GM21390 (cell line): ENCODE results near the gene TIGAR.

Experiments
- ATAC-seq: cut with Tn5 transposase; IDR thresholded peaks from one replicate; pipeline ENCODE4 v1.9.1; 2021; ENCODE audit not compliant: unreplicated experiment

The TIGAR gene

DNA sequence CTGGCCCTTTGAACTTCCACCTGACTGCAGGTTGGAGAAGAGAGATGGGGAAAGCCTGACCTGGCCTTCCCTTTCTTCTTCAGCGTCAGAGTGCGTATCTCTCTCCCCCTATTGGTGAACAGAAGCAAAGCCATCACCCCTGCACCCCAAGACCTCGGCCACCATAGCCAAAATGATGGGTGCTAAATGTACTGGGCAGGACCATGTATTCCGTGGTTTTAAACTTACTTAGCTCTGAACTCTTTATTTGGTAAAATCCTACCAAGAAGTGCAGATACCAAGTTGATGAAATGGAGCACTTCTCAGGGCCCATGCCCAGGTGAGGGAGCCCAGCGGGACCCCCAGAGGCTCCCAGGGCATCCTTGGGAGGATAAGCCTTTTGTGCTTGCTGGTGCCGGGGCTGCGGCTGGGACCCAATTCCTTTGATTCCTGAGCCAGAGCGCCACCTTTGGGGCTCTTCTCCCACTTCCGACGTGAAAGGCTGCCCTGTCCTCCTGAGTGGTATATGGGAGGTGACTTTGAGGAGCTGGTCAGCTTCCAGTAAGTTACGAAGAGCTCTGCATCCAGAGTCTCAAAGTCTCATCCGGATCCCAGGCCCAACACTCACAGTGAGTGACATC, 38.0 kb upstream of the TIGAR start:
- no peak for ATAC-seq

GRCh38 chr12:4283512-4284255, 37.3 kb upstream of the TIGAR start:
- ATAC-seq: no peak

GRCh38 chr12:4284306-4284705, 36.7 kb upstream of the TIGAR start:
- ATAC-seq: no peak

DNA sequence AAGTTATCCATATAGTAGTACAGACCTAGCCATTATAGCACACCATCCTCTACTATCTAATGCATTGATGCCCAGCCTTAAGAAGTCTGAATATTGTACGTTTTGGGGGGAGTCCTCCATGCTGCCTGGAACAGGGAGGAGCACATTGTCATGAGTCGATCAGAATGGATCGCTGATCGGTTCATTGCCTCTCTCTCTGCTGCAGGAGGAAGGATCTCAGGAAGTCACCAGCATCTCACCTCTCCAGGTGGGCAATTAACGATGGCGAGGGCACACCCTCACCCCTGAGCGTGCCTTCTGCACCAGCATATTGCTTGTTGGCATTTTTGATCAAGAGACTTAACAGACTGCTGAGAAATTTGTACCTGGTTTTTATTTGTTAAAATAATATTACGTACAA, 35.9 kb upstream of the TIGAR start:
- ATAC-seq: no peak

GRCh38 chr12:4286228-4286627, 34.8 kb upstream of the TIGAR start:
- ATAC-seq: no peak

DNA sequence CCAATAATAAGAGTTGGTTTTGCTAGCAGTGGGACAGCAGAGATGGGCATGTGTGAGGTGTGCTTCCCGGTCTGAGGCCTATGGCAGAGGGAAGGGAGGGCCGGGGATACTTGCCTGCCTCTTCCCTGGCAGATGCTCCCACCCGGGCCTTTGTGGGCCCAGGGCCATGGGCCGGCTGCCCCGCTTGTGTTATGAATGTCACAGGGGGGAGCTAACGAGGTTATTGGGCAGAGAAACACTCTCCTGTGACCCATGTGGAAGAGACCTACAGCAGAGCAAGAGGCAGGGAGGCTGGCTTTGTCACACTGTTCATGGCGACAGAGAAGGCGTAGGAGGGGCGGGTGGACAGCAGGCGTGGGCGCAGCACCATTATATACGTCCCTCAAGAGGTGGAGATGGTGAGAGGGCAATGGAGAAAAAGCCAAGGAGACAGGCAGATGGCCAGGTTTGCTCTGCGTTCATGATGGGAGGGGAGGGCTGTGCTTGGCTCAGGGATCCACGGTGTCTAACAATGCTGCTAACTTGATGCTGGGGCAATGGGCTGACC, 34.2 kb upstream of the TIGAR start:
- no peak for ATAC-seq

DNA sequence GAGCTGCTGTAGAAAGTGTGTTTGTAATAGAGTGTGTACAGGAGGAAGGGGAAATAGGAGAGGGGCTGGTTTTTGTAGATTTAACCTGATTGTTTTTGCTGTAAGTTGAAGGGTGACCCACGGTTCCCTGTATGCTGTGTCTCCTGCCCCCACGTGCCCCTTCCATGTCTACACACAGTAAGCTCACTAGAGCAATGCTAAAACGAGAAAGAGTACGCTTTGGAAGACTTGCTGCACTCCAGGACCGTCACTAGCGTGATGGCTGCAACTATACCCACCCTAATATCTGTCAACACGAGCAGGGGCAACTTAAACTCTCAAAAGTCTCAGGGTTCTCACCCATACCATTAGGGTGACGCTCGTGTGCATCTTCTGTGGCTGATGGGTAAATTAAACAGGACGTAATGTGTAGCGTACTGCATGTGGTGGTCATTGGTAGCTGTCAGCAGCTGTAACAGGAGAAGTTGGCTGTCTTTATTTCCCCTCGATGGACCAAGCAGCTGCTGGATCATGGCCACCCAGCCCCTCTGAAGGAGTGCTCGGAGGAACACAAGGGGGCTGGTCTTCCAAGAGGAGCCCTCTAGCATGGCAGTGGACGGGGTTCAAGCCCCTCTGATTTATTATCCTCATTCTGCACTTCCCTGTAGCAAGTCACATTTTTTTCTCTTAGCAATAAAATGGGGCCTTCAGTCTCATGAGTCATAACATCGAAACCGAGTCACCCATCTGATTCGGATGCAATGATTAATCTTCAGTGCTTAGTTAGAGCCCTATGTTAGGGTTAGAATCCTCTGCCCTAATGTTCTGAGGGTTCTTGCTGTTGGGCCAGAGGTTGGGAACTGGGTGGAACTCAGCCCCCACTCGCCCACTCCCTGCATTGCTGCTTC, 33.4 kb upstream of the TIGAR start:
- no peak for ATAC-seq

- ATAC-seq: no peak
Measured at GRCh38 chr12:4288296-4289131, 32.5 kb upstream of the TIGAR start.

- no peak for ATAC-seq
Measured at GRCh38 chr12:4289231-4289878, 31.7 kb upstream of the TIGAR start.

GRCh38 chr12:4289998-4290790, 30.8 kb upstream of the TIGAR start:
- ATAC-seq: no peak

DNA sequence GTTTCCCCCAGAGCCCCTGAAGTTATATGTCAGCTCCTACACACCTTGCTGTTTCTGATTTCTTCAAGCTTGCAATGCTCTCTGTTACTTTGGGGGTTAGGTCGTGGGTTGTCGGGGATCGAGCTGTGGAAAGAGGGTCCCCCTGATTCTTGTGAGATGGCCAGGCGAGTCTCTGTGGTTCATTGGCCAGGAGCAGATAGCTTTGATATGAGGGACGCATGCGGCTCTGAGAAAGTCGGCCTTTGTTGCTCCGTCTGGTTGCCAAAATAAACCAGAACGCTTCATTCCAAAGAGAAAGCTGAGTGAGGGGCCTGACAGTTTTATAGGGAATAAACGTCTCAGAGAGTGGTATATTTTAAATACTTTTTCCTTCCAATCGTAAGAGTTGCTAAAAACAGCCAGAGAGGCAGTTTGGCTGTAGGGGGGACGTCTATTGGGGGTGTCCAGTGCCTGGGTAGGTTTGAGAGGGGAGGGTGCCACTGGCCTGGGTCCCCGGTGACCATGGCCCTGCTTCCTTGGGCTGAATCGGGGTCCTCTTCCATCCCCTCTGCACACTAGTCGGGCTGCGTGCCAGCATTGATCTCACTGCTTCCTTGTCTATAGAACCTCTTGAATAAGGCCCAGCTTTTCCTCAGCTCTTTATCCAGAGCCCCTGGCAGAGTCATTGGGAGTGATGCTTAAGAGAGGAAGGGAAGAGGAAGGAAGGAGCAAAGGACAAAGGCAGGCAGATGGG, 28.5 kb upstream of the TIGAR start:
- no peak for ATAC-seq

DNA sequence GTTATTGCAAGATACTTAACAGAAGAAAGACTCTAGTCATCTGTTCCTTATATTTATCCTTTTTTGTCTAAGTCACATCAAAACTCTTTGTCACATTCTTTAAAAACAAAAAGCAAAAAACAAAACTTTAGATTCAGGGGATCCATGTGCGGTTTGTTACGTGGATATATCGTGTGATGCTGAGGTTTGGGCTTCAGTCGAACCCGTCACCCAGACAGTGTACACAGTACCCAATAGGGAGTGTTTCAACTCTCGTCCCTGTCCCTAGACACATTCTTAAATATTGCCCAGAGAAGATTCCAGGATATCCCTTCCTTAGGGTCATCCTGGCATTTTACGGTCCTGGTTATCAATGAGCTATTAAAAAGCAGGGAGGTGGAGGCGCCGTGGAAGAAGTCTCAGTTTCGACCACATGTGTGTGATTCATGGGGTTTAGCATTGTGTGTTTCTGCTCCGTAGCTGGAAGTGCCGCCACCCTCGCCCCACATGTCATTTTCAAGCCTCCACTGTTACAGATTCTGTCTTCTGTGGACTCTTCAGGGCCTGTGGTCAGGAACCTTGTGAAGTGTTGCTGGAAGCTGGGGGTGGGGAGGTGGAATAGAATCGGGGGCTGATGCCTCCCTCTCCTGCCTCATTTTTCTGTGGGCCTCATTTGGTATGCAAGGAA, 27.6 kb upstream of the TIGAR start:
- ATAC-seq: no peak

DNA sequence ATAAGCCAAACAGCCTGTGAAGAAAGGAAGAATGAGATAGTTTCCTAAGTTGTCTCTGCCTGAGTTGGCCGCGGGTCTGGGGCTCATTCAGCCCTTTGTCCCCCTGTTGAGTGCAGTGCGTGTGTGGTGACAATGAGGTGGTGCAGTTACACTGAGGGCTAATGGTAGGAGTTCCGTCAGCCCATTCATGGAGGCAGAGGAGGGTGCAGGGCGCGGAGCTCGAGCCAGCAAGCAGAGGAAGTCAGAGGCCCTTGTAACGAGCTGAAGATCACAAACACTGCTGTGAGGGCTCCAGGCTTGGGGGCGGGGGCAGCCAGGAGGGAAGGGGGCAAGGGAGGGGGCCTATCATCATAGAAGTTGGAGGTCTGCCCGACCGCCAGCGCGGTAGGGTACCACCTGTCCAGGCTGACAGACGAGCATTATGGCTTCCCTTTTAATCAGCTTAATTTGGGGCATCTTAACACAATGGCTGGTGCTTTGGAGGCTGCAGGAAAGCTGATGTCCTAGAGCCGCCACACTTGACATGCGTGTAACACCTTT, 27.0 kb upstream of the TIGAR start:
- no peak for ATAC-seq

- ATAC-seq: no peak
Measured at GRCh38 chr12:4296751-4297150, 24.3 kb upstream of the TIGAR start.

GRCh38 chr12:4297617-4298016, 23.4 kb upstream of the TIGAR start:
- ATAC-seq: no peak

DNA sequence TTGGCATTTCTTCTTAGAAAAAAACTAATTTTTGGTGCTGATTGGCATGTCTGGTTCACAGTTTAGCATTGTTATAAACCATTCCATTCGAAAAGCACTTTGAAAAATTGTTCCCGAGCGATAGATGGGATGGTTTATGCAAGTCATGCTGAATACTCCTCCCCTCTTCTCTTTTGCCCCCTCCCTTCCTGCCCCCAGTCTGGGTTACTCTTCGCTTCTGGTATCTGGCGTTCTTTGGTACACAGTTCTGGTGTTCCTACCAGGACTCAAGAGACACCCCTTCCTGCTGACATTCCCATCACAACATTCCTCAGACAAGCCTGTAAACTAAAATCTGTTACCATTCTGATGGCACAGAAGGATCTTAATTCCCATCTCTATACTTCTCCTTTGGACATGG, 20.1 kb upstream of the TIGAR start:
- ATAC-seq: no peak

- no peak for ATAC-seq
Measured at GRCh38 chr12:4301932-4302501, 19.0 kb upstream of the TIGAR start.

- no peak for ATAC-seq
Measured at GRCh38 chr12:4302881-4303280, 18.1 kb upstream of the TIGAR start.
